WTC11 (cell line): ENCODE measurements around the gene VCP. TPM values are rescaled to one million over a fixed set of nuclear protein-coding genes. Genes with fewer than 3 reads are reported as not detected.

Experiments used
- ATAC-seq: fragments of 200-7000 bp; cut with Tn5 transposase; 2 replicates; pipeline ENCODE4 v1.10.0; 2021; ENCODE audit warnings: mild to moderate bottlenecking, moderate library complexity
- CTCF ChIA-PET: fragments of 300-600 bp; sonication (Branson Sonifier 250); formaldehyde crosslinking; loops from one replicate; lab custom pipeline; 2021; ENCODE audit warnings: antibody characterized with exemption; lab: Charles Lee
- POLR2A ChIA-PET: fragments of 350-600 bp; sonication (Branson Sonifier 250); formaldehyde crosslinking; loops from one replicate; lab custom pipeline; 2021; ENCODE audit warnings: antibody characterized with exemption; lab: Charles Lee
- DNase-seq: peaks from one replicate; pipeline ENCODE4 v3.0.0; 2021; ENCODE audit warnings: low spot score
- H3K27ac Mint-ChIP-seq: 2 replicates; pipeline ENCODE4 v1.8.0; 2021; ENCODE audit warnings: mixed read lengths
- H3K27me3 Mint-ChIP-seq: 2 replicates; pipeline ENCODE4 v1.8.0; 2021; ENCODE audit warnings: low read depth, mild to moderate bottlenecking, moderate library complexity, mixed read lengths
- H3K36me3 Mint-ChIP-seq: 2 replicates; pipeline ENCODE4 v1.8.0; 2021; ENCODE audit warnings: mixed read lengths
- H3K4me1 Mint-ChIP-seq: 2 replicates; pipeline ENCODE4 v1.8.0; 2022; ENCODE audit warnings: mixed read lengths
- H3K4me3 Mint-ChIP-seq: 2 replicates; pipeline ENCODE4 v1.8.0; 2021; ENCODE audit warnings: mild to moderate bottlenecking, moderate library complexity, mixed read lengths
- H3K9me3 Mint-ChIP-seq: 2 replicates; pipeline ENCODE4 v1.8.0; 2021; ENCODE audit warnings: mixed read lengths
- AR ChIP-seq: fragments of 250-450 bp; sonication (Bioruptor Pico); IDR thresholded peaks from 2 replicates; pipeline ENCODE4 v1.9.0; 2021; ENCODE audit warnings: mild to moderate bottlenecking
- ARID4B ChIP-seq: sonication (generic); formaldehyde crosslinking; IDR thresholded peaks from 2 replicates; pipeline ENCODE4 v1.8.0; 2023; ENCODE audit warnings: missing genetic modification reagents, mild to moderate bottlenecking, borderline replicate concordance
- CREM ChIP-seq: sonication (generic); formaldehyde crosslinking; IDR thresholded peaks from 2 replicates; pipeline ENCODE4 v1.8.1; 2022; ENCODE audit warnings: mild to moderate bottlenecking, missing genetic modification reagents, moderate library complexity
- E2F4 ChIP-seq: sonication (generic); formaldehyde crosslinking; IDR thresholded peaks from 2 replicates; pipeline ENCODE4 v1.8.1; 2022; ENCODE audit warnings: low read depth, mild to moderate bottlenecking, moderate library complexity, missing genetic modification reagents, borderline replicate concordance
- EMX1 ChIP-seq: fragments of 250-450 bp; sonication (Bioruptor Pico); IDR thresholded peaks from 2 replicates; pipeline ENCODE4 v1.8.0; 2021; ENCODE audit warnings: mild to moderate bottlenecking
- FOXK1 ChIP-seq: sonication (generic); formaldehyde crosslinking; IDR thresholded peaks from 2 replicates; pipeline ENCODE4 v1.8.0; 2022; ENCODE audit warnings: mild to moderate bottlenecking, moderate library complexity, missing genetic modification reagents
- GABPB1 ChIP-seq: sonication (generic); formaldehyde crosslinking; IDR thresholded peaks from 2 replicates; pipeline ENCODE4 v1.8.1; 2023; ENCODE audit warnings: mild to moderate bottlenecking, missing genetic modification reagents
- KAT7 ChIP-seq: sonication (generic); formaldehyde crosslinking; IDR thresholded peaks from 2 replicates; pipeline ENCODE4 v1.8.1; 2023; ENCODE audit warnings: missing genetic modification reagents, mild to moderate bottlenecking, borderline replicate concordance
- NFATC4 ChIP-seq: fragments of 250-450 bp; sonication (Bioruptor Pico); IDR thresholded peaks from 2 replicates; pipeline ENCODE4 v1.9.0; 2021; ENCODE audit warnings: mild to moderate bottlenecking
- SOX15 ChIP-seq: fragments of 250-450 bp; sonication (Bioruptor Pico); IDR thresholded peaks from 2 replicates; pipeline ENCODE4 v1.9.0; 2021; ENCODE audit warnings: mild to moderate bottlenecking
- SP1 ChIP-seq: sonication (generic); formaldehyde crosslinking; conservative IDR thresholded peaks from 2 replicates; pipeline ENCODE4 v1.8.1; 2022; ENCODE audit warnings: missing genetic modification reagents
- TEAD1 ChIP-seq: sonication (generic); formaldehyde crosslinking; IDR thresholded peaks from 2 replicates; pipeline ENCODE4 v1.8.0; 2022; ENCODE audit warnings: mild to moderate bottlenecking, missing genetic modification reagents
- ZNF121 ChIP-seq: sonication (generic); formaldehyde crosslinking; IDR thresholded peaks from 2 replicates; pipeline ENCODE4 v1.8.0; 2023; ENCODE audit warnings: missing genetic modification reagents
- ZNF138 ChIP-seq: sonication (generic); formaldehyde crosslinking; conservative IDR thresholded peaks from 2 replicates; pipeline ENCODE4 v1.8.1; 2022; ENCODE audit warnings: mild to moderate bottlenecking, moderate library complexity, missing genetic modification reagents
- ZNF396 ChIP-seq: fragments of 250-450 bp; sonication (Bioruptor Pico); IDR thresholded peaks from 2 replicates; pipeline ENCODE4 v1.8.0; 2021; ENCODE audit warnings: mild to moderate bottlenecking, moderate library complexity, borderline replicate concordance
- ZNF423 ChIP-seq: fragments of 250-450 bp; sonication (Bioruptor Pico); IDR thresholded peaks from 2 replicates; pipeline ENCODE4 v2.1.2; 2022; ENCODE audit warnings: mild to moderate bottlenecking, moderate library complexity
- ZNF532 ChIP-seq: fragments of 250-450 bp; sonication (Bioruptor Pico); IDR thresholded peaks from 2 replicates; pipeline ENCODE4 v1.9.0; 2021; ENCODE audit warnings: mild to moderate bottlenecking, borderline replicate concordance
- total RNA-seq: library from RNA; stranded (reverse); gene quantifications from 3 replicates; pipeline ENCODE4 v1.2.3, GENCODE V29; 2021
- TF ChIP-seq, protein P1 (sequence below): sonication (generic); formaldehyde crosslinking; IDR thresholded peaks from 2 replicates; pipeline ENCODE4 v1.8.0; 2022; ENCODE audit warnings: mild to moderate bottlenecking, missing genetic modification reagents
- TF ChIP-seq, protein P2 (sequence below): sonication (generic); formaldehyde crosslinking; IDR thresholded peaks from 2 replicates; pipeline ENCODE4 v1.8.0; 2022; ENCODE audit warnings: mild to moderate bottlenecking, missing genetic modification reagents
- TF ChIP-seq, protein P3 (sequence below): sonication (generic); formaldehyde crosslinking; IDR thresholded peaks from 2 replicates; pipeline ENCODE4 v1.8.1; 2023; ENCODE audit warnings: mild to moderate bottlenecking, missing genetic modification reagents, moderate library complexity

The VCP gene
- total RNA-seq, 1 experiment from 2014 or later, result 386 TPM

DNA sequence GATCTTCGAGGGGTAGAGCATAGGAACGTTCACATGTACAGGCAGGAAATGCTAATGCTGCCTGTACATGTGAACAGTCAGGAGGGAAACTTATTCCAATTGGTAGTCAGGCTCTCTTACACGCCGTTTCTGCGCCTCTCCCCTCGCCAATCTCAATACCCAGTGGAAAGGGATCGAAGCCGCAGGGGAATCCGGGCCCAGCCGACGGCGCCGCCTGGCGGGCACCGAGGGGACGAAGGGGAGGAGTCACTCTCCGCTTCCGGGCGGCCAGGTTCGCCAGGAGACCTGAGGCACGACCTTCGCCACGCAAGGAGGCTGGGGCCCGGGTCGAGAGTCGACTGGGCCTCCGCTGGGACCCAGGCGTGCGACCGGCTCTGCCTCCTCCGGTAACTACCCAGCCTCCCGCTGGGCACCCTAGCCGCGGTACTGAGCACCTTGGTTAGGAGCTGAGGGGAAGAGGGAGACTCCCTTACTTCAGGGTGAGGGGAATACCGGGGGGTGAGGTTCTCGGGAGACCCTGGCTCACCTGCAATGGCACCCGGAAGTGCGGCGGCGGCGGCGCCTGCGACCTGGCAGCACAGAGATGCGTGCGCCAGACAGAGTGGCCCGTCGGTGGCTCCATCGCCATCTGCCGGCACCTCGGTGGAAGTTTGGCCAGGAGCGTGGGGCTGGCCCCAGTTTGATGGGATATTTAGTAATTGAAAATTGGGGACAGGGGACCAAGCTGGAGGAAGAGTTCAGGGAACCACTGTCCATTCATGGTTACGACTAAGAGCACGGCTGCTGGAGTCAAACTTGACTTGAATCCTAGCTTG is 23.8 kb upstream of the VCP start, which contains the start of gene PIGO:
TSS of gene PIGO (minus strand) at position 557 of the 815 bp plus-strand sequence. CDS start 1,026 bp downstream, outside the sequence.
- no peaks in the 10 kb centered on the region for H3K27me3 Mint-ChIP-seq
- ChIA-PET POLR2A (interaction anchor here (0.6 to 1.9 kb wide), 6 partner anchors 17 to 263 kb away, joined by 3 to 9 read pairs (median 4); partner anchors contain the start of genes FANCG and VCP), CTCF (interaction anchor here (0.7 to 3.1 kb wide), 15 partner anchors 15 to 197 kb away, joined by 3 to 19 read pairs (median 6); partner anchors contain the start of genes ATOSB, DNAJB5, FANCG and UNC13B)
- DNase-seq (peak; percentile 91), ATAC-seq (peak; percentile 91)
- no peaks in the 10 kb centered on the region for H3K9me3 Mint-ChIP-seq
- H3K4me3 Mint-ChIP-seq, result peak within 1 kb of the TSS; percentile 85
- peaks cover 24% of the 10 kb centered on the region for H3K36me3 Mint-ChIP-seq
- peak within 1 kb of the TSS; percentile 92 for H3K27ac Mint-ChIP-seq
- H3K4me1 Mint-ChIP-seq, result no peaks in the 10 kb centered on the region
- peak; percentile 87 for TF ChIP-seq ARID4B
- TF ChIP-seq ZNF532, result no peak
- no peak for TF ChIP-seq SOX15 (CRISPR knock-in tag)
- TF ChIP-seq, protein P1, sequence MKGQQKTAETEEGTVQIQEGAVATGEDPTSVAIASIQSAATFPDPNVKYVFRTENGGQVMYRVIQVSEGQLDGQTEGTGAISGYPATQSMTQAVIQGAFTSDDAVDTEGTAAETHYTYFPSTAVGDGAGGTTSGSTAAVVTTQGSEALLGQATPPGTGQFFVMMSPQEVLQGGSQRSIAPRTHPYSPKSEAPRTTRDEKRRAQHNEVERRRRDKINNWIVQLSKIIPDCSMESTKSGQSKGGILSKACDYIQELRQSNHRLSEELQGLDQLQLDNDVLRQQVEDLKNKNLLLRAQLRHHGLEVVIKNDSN (CRISPR knock-in tag), result peak; percentile 45; the same call in 1 of the 2 replicates
- TF ChIP-seq GABPB1 (CRISPR knock-in tag), result peak; percentile 84
- TF ChIP-seq ZNF423 (CRISPR knock-in tag), result no peak
- TF ChIP-seq E2F4 (CRISPR knock-in tag), result no peak
- peak; percentile 73; the same call in 1 of the 2 replicates for TF ChIP-seq ZNF138
- 0 out of 2 replicates have a peak, but pooled peaks have one; percentile 43 for TF ChIP-seq AR (CRISPR knock-in tag)
- TF ChIP-seq, protein P2, sequence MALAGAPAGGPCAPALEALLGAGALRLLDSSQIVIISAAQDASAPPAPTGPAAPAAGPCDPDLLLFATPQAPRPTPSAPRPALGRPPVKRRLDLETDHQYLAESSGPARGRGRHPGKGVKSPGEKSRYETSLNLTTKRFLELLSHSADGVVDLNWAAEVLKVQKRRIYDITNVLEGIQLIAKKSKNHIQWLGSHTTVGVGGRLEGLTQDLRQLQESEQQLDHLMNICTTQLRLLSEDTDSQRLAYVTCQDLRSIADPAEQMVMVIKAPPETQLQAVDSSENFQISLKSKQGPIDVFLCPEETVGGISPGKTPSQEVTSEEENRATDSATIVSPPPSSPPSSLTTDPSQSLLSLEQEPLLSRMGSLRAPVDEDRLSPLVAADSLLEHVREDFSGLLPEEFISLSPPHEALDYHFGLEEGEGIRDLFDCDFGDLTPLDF (CRISPR knock-in tag), result no peak
- TF ChIP-seq ZNF121 (CRISPR knock-in tag), result no peak
- peak; percentile 78 for TF ChIP-seq SP1
- TF ChIP-seq TEAD1 (CRISPR knock-in tag), result peak; percentile 40; the same call in 1 of the 2 replicates
- no peak; the same call in 1 of the 2 replicates for TF ChIP-seq ZNF396 (CRISPR knock-in tag)
- TF ChIP-seq FOXK1, result peak; percentile 76
- no peak for TF ChIP-seq EMX1 (CRISPR knock-in tag)
- TF ChIP-seq KAT7 (CRISPR knock-in tag), result peak; percentile 94; the same call in 1 of the 2 replicates
- no peak for TF ChIP-seq NFATC4 (CRISPR knock-in tag)
- TF ChIP-seq, protein P3, sequence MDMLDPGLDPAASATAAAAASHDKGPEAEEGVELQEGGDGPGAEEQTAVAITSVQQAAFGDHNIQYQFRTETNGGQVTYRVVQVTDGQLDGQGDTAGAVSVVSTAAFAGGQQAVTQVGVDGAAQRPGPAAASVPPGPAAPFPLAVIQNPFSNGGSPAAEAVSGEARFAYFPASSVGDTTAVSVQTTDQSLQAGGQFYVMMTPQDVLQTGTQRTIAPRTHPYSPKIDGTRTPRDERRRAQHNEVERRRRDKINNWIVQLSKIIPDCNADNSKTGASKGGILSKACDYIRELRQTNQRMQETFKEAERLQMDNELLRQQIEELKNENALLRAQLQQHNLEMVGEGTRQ (CRISPR knock-in tag), result peak; percentile 31; the same call in 1 of the 2 replicates
- TF ChIP-seq CREM (CRISPR knock-in tag), result peak; percentile 78
